CD4-positive, alpha-beta T cell treated with Interleukin-4 for 4 hours (primary cell): ENCODE measurements around the gene SLC25A10.
A peak's percentile ranks its signal among the peaks of the same experiment; 100 is the strongest.

Experiments
- DNase-seq: peaks from one replicate; pipeline ENCODE4 v3.0.0-alpha.2; 2020

Gene SLC25A10

GRCh38 chr17:81711814-81712467 is at the start of gene SLC25A10:
SLC25A10 (plus strand) TSS chr17:81712284; CDS start chr17:81712427, 143 bp downstream.
- peak; percentile 74 for DNase-seq

DNA sequence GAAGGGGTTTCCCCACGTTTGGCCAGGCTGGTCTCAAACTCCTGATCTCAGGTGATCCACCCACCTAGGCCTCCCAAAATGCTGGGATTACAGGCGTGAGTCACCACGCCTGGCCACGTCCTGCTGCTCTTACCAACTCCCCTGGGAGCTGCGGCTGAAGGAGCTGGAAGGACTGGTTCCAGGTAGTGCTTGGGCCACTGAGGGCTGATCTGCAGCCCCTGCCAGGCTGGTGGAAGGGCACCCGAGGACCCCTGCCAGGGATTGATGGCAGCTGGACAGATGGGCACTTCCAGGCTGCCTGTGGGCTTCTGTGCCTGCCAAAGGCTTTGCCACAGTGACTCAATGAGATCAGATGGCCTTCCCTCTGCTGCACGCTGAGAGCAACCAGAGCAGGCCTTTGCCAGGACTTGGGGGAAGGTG is 48.0 kb upstream of the SLC25A10 start:
- DNase-seq = no peak

DNA sequence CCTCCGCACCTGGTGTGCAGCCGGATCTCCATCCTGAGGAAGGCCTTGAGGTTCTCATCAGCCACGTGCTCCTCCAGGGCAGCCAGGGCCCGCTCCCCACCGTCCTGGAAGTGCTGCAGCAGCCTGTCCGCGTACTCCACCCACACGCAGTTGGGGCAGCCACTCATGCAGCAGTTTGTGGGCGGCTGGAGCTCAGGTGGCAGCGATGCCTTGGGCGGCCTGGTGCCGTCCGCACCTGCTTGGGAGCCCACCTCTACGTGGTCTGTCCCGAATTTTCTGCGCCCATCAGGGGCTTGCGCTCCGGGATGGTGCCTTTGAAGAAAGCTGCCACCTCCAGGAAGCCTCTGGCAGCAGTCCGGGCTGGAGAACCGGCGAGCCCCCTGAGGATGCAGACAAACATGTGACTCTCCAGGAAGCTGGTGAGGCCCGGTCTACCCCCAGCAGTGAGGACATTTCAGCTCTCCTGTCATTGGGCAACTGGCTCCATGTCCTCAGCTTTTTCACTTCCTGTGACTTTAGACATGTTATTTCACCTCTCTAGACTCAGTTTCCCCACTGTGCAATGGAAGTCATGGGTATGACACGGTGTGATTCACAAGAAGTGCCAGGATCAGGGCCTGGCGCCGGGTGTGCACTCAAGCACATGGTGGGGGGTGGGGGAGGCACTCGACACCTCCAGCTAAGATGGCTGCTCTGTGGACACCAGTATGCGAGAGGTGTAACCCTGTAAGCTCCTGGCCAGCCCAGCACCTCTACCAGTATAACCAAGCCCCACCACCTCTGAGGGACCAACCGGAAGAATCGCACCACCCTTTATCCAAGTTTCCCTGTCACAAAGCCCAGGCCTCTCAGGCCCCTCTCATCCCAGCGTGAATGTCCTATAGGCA is 46.6 kb upstream of the SLC25A10 start:
- peak; percentile 20 for DNase-seq

GRCh38 chr17:81666092-81666341 is 46.1 kb upstream of the SLC25A10 start:
- DNase-seq = no peak

DNA sequence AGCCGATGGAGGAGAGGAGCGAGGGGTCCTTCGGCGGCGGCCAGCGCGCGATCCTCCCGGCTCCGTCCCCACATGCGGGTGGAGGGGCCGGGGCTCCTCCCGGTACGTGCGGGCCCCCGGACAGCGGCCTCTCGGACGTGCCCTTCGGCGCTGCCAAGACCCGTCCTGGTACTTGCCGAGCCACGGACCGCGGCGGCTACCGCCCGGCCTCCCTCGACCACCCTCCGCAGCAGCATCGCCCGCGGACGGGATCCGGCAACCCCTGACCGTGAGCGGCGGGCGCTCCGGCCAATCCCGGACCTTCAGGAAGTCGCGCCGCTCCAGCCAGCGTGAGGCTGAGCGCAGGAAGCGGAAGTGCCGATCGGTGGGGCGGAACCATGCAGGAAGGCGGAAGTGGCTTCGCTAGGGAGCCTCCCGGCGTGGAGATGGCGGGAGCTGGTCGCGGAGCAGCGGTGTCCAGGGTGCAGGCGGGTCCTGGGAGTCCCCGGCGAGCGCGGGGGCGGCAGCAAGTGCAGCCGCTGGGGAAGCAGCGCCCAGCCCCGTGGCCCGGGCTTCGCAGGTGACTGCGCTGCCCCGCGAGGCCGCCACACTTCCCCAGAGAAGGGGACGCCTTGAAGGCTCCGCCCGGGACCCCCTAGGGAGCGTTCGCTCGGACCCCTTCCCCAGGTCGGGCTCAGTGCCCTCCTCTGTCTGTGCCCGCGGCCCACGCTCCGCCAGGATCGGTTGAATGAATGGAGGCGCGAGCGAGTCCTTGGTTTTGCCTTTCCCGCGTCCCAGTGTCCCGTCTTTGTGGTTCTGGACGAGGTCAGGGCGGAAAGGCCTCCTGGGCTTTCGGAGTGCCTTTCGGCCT is 45.5 kb upstream of the SLC25A10 start, which contains the start of the genes CCDC137 and OXLD1:
CCDC137 (plus strand) TSS at position 396 of the 850 bp plus-strand sequence; CDS start at position 426, 30 bp downstream.
OXLD1 (minus strand) TSS at position 264 of the 850 bp plus-strand sequence; CDS start at position 236, 28 bp downstream.
- peak; percentile 90 for DNase-seq

GRCh38 chr17:81667754-81668153 is 44.3 kb upstream of the SLC25A10 start:
- DNase-seq = no peak

DNA sequence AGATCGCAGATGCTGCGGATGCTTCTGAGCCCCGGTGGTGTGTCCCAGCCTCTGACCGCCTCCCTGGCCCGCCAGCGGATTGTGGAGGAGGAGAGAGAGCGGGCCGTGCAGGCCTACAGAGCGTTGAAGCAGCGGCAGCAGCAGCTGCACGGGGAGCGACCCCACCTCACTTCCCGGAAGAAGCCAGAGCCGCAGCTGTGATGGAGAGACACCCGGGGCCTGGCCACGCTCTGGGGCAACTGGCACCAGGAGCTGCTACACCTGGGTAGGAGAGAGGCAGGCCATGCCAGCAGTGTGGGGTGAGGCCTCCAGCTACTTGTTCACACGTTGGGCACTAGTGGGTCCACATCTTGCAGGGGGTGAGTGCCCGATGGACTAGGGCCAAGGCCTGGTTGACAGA is 39.6 kb upstream of the SLC25A10 start:
- DNase-seq = no peak

DNA sequence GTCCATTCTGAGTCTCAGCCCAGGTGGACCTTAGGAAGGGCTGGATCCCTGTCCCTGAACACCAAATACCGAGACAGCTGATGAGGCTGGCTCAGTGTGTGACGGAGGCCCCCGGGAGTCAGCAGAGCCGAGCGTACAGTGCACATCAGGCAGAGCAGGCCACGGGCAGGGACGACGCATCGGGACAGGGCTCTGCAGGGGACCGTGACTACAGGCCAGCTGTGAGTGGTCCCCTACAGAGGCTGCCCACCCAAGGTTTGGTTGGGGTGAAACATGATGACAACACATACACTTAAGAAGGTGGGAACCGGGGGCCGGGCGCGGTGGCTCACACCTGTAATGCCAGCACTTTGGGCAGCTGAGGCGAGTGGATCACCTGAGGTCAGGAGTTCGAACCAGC is 39.1 kb upstream of the SLC25A10 start:
- no peak for DNase-seq

GRCh38 chr17:81673561-81674258 is 38.4 kb upstream of the SLC25A10 start:
- DNase-seq = no peak

DNA sequence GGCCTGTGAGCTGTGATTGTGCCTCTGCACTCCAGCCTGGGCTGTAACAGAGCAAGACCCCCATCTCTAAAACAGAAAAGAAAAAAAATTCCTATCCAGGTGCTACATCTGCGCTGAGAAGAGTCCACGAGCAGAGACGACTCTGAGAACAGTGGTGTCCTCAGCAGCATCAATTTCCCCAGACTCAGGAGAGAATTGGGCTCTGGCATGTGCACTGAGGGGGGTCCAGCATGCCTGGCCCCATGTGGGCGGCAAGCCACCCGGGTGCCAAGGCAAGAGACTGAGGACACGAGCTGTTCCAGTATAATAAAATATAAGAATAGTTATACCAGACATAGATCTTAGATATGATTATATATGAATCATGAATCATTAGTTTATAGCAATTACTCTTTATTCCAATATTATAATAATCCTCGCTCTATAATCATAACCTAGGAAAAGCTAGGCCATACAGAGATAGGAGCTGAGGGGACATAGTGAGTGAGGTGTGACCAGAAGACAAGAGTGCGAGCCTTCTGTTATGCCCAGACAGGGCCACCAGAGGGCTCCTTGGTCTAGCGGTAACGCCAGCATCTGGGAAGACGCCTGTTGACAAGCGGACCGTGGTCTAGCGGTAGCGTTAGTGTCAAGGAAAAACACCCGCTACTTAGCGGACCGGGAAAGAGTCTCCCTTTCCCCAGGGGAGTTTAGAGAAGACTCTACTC is 36.4 kb upstream of the SLC25A10 start:
- peak; percentile 35 for DNase-seq

DNA sequence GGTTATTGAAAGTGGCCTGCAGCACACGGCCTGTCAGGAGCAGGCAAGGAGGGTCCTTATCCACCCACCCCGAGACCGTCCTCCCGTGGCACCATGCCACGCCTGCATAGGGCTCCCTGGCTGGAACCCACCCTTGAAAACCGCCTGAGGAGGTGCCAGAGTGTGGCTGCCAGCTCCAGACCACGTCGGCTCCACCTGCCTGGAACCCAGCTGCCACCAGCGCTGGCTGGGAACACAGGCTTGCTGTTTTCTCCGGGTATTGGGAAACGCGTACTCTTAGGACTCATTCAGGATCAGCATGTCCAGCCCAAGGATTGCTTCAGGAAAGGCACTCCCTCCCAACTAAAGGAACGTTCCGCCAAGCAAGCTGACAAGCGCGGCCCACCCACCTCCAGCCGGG is 35.2 kb upstream of the SLC25A10 start:
- DNase-seq = no peak

DNA sequence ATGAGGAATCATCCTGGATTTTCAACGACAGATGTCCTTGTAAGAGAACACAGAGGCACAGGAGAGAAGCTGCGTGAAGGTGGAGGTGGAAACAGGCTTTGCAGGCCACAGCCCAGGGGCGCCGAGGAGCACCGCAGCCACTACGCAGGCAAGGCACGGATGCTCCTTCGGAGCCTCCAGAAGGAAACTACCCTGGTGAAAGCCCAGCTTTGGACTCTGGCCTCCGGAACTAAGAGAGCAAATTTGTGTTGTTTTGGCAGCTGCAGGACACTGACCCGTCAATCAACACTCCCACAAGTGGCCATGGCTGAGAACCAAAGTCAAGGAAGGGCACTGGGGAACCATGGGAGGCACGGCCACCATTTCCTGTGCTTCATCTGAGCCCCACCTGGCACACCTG is 31.9 kb upstream of the SLC25A10 start:
- no peak for DNase-seq

- DNase-seq = no peak
Measured at GRCh38 chr17:81681672-81682071, 30.4 kb upstream of the SLC25A10 start.

DNA sequence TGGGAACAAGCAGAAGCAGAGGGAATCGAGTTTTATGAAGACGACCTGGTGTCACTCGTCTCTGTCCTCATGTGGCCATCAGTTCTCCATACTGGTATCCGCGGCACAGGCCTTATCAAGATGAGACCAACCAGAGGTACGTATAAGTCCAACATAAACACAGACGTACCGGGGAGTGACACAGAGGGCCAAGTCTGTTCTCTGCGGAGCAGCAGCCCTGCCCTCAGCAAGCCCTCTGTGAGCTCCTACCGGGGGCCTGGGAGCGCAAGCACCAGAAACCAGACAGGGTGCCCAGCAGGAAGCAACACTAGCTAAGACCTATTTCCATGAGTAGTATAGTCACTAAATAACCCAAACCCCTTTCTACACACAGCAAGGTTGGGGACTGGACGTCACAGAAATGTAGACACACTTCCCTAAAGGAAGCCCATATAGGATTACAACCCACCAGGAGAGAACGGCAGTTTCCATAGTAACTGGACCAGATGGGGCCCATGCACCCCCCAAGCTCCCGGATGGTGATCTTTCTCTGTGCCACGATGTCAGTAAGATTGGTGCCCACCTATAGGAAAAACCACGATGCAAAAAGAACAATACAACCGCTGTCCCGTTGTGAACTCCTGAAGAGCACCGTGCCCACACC is 29.4 kb upstream of the SLC25A10 start:
- DNase-seq = no peak

- no peak for DNase-seq
Measured at GRCh38 chr17:81683208-81683583, 28.9 kb upstream of the SLC25A10 start.

GRCh38 chr17:81683584-81684441 is 28.3 kb upstream of the SLC25A10 start, which contains the start of the genes ARL16 and HGS:
ARL16 (minus strand) TSS chr17:81683797; CDS start chr17:81683753, 44 bp downstream.
HGS (plus strand) TSS chr17:81684011; CDS start chr17:81684067, 56 bp downstream.
- peak; percentile 98 for DNase-seq

DNA sequence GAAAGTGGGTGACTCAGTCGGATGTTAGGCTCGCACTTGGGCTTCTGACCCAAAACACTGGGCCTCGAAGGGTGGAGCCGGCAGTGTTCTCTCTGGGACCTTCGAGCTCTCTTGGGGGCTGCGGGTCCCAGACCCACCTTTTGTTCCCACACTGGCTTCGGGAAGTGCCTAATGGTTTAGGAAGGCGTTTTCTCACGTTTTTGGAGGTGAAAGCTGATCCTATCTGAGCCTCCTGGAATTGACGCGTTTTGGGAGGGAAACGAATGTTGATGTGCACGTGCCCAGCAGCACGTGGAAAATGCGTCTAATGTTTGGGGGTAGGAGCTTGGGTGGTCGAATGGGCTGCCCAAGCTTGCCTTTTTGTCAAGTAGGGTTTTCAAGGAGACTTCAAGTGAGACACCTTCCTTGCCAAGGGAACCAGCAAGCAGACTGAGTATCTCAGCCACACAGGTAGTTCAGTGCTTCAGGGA is 27.6 kb upstream of the SLC25A10 start:
- DNase-seq = peak; percentile 29

- DNase-seq = peak; percentile 28
Measured at GRCh38 chr17:81685108-81685507, 27.0 kb upstream of the SLC25A10 start.

DNA sequence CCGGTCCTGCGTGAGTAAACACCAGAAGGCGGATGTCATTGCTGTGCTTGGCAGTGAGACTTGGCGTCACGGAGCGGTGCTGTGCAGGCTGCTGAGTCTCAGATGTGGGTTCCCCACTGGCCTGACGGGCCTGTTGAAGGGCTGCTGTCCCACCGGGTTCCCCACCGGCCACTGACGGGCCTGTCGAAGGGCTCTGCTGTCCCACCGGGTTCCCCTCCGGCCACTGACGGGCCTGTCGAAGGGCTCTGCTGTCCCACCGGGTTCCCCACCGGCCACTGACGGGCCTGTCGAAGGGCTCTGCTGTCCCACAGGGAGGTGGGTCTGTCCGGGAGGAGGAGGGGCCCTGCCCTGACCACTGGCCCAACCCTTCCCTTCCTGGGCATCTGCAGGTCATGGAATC is 25.5 kb upstream of the SLC25A10 start:
- no peak for DNase-seq
